Neural crest cell (in vitro differentiated cells): ENCODE results near the gene PGC. TPM values are rescaled to one million over a fixed set of nuclear protein-coding genes. Genes with fewer than 3 reads are reported as not detected.

ENCODE experiments used
- DNase-seq: peaks from one replicate; pipeline ENCODE4 v3.0.0; 2021; ENCODE audit warnings: low read depth, mixed read lengths, low spot score
- H3K27ac Mint-ChIP-seq: one replicate; pipeline ENCODE4 v1.8.0; 2021; ENCODE audit warnings: mild to moderate bottlenecking, mixed read lengths; ENCODE audit not compliant: unreplicated experiment
- H3K27me3 Mint-ChIP-seq: 2 replicates; pipeline ENCODE4 v1.8.0; 2021; ENCODE audit warnings: low read depth, mild to moderate bottlenecking, mixed read lengths
- H3K36me3 Mint-ChIP-seq: 2 replicates; pipeline ENCODE4 v1.8.0; 2021; ENCODE audit warnings: low read depth, mild to moderate bottlenecking, mixed read lengths
- H3K4me1 Mint-ChIP-seq: 2 replicates; pipeline ENCODE4 v1.8.0; 2021; ENCODE audit warnings: mixed read lengths
- H3K4me3 Mint-ChIP-seq: one replicate; pipeline ENCODE4 v1.8.0; 2021; ENCODE audit warnings: mild to moderate bottlenecking, mixed read lengths
- H3K9me3 Mint-ChIP-seq: 2 replicates; pipeline ENCODE4 v1.8.0; 2021; ENCODE audit warnings: mixed read lengths
- total RNA-seq: library from RNA; stranded (reverse); gene quantifications from 2 replicates; pipeline ENCODE4 v1.2.1, GENCODE V29; 2021
- TF ChIP-seq, protein P1 (sequence below): fragments of 200-600 bp; sonication (generic); conservative IDR thresholded peaks from 2 replicates; pipeline ENCODE4 v1.5.0; 2021; ENCODE audit warnings: antibody characterized with exemption, mild to moderate bottlenecking

The PGC gene
- total RNA-seq, 1 donor from 2014 or later = not detected

DNA sequence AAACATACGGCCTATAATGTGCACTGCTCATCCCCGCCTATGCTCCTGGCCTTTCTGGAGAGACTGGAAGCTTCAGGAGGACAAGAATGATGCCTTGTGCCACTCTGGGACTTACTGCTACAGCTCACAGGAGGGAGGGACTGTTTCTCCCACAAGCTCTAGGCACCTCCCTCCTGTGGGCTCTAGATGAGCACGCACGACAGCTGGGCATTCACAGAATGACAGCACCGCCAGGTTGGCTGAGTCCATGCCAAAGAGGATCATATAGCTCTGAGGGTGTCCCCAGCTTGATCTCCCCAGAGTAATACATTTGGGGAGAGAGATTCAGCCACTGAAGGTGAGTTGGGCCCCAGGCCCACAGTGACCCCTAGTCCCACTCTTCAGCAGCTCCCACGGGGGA lies 10.1 kb upstream of the PGC start:
- TF ChIP-seq, protein P1, sequence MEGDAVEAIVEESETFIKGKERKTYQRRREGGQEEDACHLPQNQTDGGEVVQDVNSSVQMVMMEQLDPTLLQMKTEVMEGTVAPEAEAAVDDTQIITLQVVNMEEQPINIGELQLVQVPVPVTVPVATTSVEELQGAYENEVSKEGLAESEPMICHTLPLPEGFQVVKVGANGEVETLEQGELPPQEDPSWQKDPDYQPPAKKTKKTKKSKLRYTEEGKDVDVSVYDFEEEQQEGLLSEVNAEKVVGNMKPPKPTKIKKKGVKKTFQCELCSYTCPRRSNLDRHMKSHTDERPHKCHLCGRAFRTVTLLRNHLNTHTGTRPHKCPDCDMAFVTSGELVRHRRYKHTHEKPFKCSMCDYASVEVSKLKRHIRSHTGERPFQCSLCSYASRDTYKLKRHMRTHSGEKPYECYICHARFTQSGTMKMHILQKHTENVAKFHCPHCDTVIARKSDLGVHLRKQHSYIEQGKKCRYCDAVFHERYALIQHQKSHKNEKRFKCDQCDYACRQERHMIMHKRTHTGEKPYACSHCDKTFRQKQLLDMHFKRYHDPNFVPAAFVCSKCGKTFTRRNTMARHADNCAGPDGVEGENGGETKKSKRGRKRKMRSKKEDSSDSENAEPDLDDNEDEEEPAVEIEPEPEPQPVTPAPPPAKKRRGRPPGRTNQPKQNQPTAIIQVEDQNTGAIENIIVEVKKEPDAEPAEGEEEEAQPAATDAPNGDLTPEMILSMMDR = no peak
- Mint-ChIP-seq H3K27me3 (peaks cover 14% of the 10 kb centered on the region), H3K36me3 (no peaks in the 10 kb centered on the region), H3K4me1 (no peaks in the 10 kb centered on the region), H3K27ac (no peak overlapping the region), H3K4me3 (no peak overlapping the region), H3K9me3 (no peaks in the 10 kb centered on the region)
- DNase-seq = no peak

DNA sequence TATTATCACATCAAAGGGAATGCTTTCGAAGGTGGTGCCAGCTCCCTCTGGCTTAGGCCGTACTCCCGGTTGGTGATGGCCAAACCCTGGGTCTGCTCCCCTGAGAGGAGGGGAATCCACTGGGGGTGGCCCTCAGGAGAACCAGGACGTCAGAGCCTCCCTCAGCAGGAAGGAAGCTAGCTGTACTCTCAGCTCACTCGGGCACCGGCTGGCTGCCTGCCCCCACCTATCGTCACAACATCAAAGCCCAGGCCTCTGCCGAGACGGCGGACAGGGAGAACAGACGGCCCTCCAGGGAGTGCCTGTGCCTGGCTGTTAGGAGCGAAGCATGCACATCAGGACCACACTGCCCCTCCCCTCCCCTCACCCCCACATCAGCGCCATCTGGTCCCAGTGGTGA lies 9.2 kb upstream of the PGC start:
- TF ChIP-seq, protein P1 = no peak
- no peak for DNase-seq
- Mint-ChIP-seq H3K27me3 (peaks cover 12% of the 10 kb centered on the region), H3K4me1 (no peaks in the 10 kb centered on the region), H3K36me3 (no peaks in the 10 kb centered on the region), H3K4me3 (no peak overlapping the region), H3K9me3 (no peaks in the 10 kb centered on the region), H3K27ac (no peak overlapping the region)

DNA sequence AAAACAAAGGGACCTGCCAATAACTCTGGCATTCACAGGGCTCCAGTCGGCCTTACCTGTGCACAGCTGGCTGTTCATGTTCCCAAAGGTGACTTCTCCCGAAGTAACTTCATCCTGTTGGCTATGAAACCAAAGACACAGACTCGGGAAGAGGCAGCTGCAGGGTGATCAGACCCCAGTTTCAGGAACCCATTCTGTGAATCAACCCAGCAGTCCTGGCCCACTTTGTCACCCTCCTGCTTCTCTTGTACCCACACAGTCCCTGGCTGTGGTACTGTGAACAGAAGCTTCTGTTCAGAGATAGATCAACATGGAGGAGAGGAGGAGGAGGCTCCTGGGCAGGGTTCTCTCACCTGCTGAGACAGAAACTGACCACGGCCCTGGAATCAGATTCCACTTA lies 8.7 kb upstream of the PGC start:
- H3K27ac Mint-ChIP-seq = no peak overlapping the region
- H3K4me1 Mint-ChIP-seq = no peaks in the 10 kb centered on the region
- H3K4me3 Mint-ChIP-seq = no peak overlapping the region
- no peak for DNase-seq
- TF ChIP-seq, protein P1 = no peak
- H3K36me3 Mint-ChIP-seq = no peaks in the 10 kb centered on the region
- H3K9me3 Mint-ChIP-seq = no peaks in the 10 kb centered on the region
- peaks cover 11% of the 10 kb centered on the region for H3K27me3 Mint-ChIP-seq

DNA sequence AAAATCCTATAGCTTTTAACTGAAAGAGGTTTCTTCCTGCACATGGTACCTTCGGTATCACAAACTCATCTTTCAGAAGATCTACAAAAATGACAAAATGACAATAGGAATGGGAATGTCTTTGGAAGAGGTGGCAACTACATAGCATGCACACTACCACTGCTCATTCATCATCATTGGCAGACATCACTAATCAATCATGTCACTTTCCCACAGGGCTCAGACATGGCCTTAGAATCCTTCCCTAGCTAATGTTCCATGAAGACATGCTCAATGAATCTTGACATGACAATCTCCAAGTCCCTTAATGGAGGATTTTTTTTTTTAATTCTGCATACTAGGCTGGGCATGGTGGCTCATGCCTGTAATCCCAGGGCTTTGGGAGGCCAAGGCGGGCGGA lies 3.2 kb upstream of the PGC start:
- Mint-ChIP-seq H3K27me3 (peaks cover 9% of the 10 kb centered on the region), H3K27ac (no peak overlapping the region), H3K4me1 (no peaks in the 10 kb centered on the region), H3K9me3 (no peaks in the 10 kb centered on the region), H3K36me3 (no peaks in the 10 kb centered on the region), H3K4me3 (no peak overlapping the region)
- no peak for DNase-seq
- TF ChIP-seq, protein P1 = no peak

DNA sequence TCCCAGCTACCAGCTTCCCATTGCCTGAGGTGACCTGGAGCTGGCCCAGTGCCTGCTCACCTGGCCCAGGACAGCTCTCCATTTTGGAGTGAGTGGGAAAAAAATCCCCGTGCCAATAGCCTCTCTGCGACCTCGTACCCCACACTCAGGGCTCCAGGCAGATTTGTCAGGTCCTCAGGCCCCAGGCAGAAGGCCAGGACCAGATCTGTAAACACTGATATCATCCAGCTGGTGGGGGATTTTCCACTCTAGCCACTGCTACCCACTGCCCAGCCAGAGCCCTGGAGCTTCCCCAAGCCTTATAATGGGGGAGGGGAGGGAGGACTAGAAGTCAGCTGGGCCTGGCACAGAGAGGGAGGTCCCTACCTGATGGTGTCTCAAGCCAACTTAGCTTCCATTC lies 1.3 kb upstream of the PGC start:
- Mint-ChIP-seq H3K27me3 (peaks cover 2% of the 10 kb centered on the region), H3K4me1 (no peaks in the 10 kb centered on the region), H3K27ac (no peak overlapping the region), H3K4me3 (no peak overlapping the region), H3K9me3 (no peaks in the 10 kb centered on the region), H3K36me3 (no peaks in the 10 kb centered on the region)
- DNase-seq = no peak
- TF ChIP-seq, protein P1 = no peak

DNA sequence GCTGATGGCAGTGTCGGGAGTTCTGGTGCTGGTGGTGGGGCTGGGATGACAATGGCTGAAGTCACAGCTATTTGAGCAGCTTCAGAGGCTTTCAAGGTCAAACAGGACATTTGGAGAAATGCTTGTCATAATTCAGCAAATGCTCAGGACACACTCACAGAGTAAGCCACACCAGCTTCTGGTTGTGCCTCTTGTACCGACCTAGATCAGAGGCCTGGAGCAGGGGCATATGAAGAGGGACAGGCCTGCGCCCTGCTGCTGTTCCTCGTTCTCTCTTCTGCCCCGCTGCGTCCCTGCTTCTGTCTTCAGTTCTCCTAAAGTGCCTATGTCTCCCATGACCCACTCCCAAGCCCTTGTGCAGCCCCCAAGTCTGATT lies 893 bp upstream of the PGC start:
- DNase-seq = no peak
- no peaks in the 10 kb centered on the region for H3K36me3 Mint-ChIP-seq
- H3K27me3 Mint-ChIP-seq = peaks cover 1% of the 10 kb centered on the region
- H3K27ac Mint-ChIP-seq = no peak overlapping the region
- no peaks in the 10 kb centered on the region for H3K4me1 Mint-ChIP-seq
- no peak overlapping the region for H3K4me3 Mint-ChIP-seq
- no peaks in the 10 kb centered on the region for H3K9me3 Mint-ChIP-seq
- TF ChIP-seq, protein P1 = no peak
